ENCODE measurements around the gene FRMD4A. TPM values are rescaled to one million over a fixed set of nuclear protein-coding genes. Genes with fewer than 3 reads are reported as not detected.

The FRMD4A gene
- total RNA-seq, 5 donors from 2014 or later (not counting 1 experiment from before 2014, with no cell fraction given): 1.3 to 1.8 (median 1.4) TPM

DNA sequence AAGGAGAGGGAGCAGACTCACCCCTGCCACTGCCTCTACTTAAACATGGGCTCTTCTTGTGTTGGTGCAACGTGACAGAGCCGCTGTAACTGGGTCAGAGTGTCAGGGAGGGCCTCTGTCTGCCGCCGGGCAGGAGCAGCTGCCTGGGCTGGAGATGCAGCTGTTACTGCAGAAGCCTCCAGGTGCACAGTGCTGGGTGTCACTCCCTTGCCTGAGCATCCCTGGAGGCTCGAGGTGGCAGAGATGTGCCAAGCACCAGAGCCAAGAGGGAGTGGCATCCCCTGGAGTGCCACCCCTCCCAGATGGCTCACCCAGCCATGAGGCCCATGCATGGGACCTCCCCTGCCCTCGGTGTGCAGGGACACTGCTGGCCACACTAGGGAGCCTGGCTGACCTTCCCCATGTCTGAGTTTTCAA, 598.3 kb downstream of the FRMD4A start:
- 18% methylated on average over 5 of the region's 6 CpGs for WGBS (ENCODE audit: insufficient coverage)
- Histone ChIP-seq H3K27me3 (replicated peaks in 1 of 2; ENCODE audit: control insufficient read depth in 2 of 2, extremely low read depth in 1 of 2, insufficient read depth in 2 of 2, low read length in 1 of 2) (peaks cover 0 to 3% of the 10 kb centered on the region in 2 experiments), H3K27ac (ENCODE audit: low read length) (no peak overlapping the region), H3K36me3 (ENCODE audit: control insufficient read depth in 2 of 2, extremely low read depth in 1 of 2, insufficient read depth in 1 of 2, low read length in 1 of 2) (no peaks in the 10 kb centered on the region), H3K9me3 (no peaks in the 10 kb centered on the region), H3K4me1 (ENCODE audit: control insufficient read depth in 1 of 2, extremely low read depth in 1 of 2, insufficient read depth in 2 of 2, low read length in 2 of 2) (no peaks in the 10 kb centered on the region), H3K4me3 (ENCODE audit: control insufficient read depth in 1 of 2, extremely low read depth in 1 of 2, low read length in 1 of 2) (no peak overlapping the region)
- H3K27me3 Mint-ChIP-seq: peaks cover 0 to 5% of the 10 kb centered on the region in 2 donors
- no peak for DNase-seq
- H3K27ac Mint-ChIP-seq: no peak overlapping the region
- CTCF ChIA-PET: interaction anchor here in 1 of 2 donors (0.7 kb wide), 1 partner anchor 69 kb away, joined by 3 read pairs; no protein-coding TSS in a partner anchor
- no peak overlapping the region for H3K4me3 Mint-ChIP-seq
- peaks cover 0 to 5% (median 0%) of the 10 kb centered on the region in 3 donors for H3K4me1 Mint-ChIP-seq
- POLR2A ChIA-PET: no interaction called here
- no peaks in the 10 kb centered on the region for H3K9me3 Mint-ChIP-seq
- no peak for ATAC-seq (replicated peaks in 1 of 4)
- no peaks in the 10 kb centered on the region for H3K36me3 Mint-ChIP-seq

DNA sequence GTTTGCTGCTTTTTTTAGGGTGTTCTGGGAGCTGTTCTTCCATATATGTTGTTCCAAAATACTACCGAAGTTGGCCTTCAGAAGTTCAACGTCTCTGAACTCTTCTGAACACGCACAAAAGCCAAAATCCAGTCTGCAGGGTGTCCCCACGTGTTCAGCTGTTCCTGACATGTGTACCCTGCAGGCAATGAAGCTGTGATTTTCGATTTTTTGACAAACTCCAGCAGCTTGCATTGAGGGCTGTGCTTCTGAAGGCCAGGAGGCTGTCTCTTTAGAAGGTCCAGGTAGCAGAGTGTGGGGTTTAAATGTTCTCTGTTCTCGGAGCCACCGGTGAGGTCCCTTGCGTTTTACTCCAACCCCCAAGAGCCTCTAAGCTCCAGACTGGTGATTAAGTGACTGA, 598.9 kb downstream of the FRMD4A start:
- H3K27ac ChIP-seq (ENCODE audit: low read length): no peak overlapping the region
- no peak overlapping the region for H3K4me3 ChIP-seq (ENCODE audit: control insufficient read depth in 1 of 2, extremely low read depth in 1 of 2, low read length in 1 of 2)
- Mint-ChIP-seq H3K4me3 (no peak overlapping the region), H3K9me3 (no peaks in the 10 kb centered on the region), H3K36me3 (no peaks in the 10 kb centered on the region), H3K27me3 (peaks cover 0 to 4% of the 10 kb centered on the region in 2 donors), H3K27ac (no peak overlapping the region), H3K4me1 (peaks cover 0 to 5% (median 0%) of the 10 kb centered on the region in 3 donors)
- H3K36me3 ChIP-seq (ENCODE audit: control insufficient read depth in 2 of 2, extremely low read depth in 1 of 2, insufficient read depth in 1 of 2, low read length in 1 of 2): no peaks in the 10 kb centered on the region
- H3K4me1 ChIP-seq (ENCODE audit: control insufficient read depth in 1 of 2, extremely low read depth in 1 of 2, insufficient read depth in 2 of 2, low read length in 2 of 2): no peaks in the 10 kb centered on the region
- DNase-seq: no peak
- H3K27me3 ChIP-seq (replicated peaks in 1 of 2; ENCODE audit: control insufficient read depth in 2 of 2, extremely low read depth in 1 of 2, insufficient read depth in 2 of 2, low read length in 1 of 2): no peaks in the 10 kb centered on the region
- no peaks in the 10 kb centered on the region for H3K9me3 ChIP-seq
- POLR2A ChIA-PET: no interaction called here
- CTCF ChIA-PET: no interaction called here
- no peak for ATAC-seq (replicated peaks in 1 of 4)
- 55% methylated on average over 5 of the region's 8 CpGs for WGBS (ENCODE audit: insufficient coverage)

DNA sequence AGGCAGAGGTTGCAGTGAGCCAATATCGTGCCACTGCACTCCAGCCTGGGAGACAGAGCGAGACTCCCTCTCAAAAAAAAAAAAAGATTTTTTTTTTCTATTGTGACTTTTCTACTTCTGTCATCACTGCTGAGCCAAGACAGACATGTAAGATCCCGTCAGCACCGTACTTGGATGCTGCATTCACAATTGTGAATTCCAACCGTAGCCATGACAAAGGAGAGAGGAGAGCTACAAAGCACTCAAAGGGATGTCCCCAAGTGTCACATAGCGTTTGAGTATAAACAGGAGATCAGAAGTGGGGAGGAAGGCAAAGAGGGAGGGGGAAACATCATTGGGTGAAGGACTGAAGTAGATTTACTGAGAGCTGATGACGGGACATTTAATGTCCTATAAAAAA, 599.8 kb downstream of the FRMD4A start:
- peaks cover 0 to 2% of the 10 kb centered on the region in 2 donors for H3K27me3 Mint-ChIP-seq
- POLR2A ChIA-PET: interaction anchor here in 1 of 2 donors (0.7 kb wide), 1 partner anchor 1506 kb away, joined by 4 read pairs; no protein-coding TSS in a partner anchor

DNA sequence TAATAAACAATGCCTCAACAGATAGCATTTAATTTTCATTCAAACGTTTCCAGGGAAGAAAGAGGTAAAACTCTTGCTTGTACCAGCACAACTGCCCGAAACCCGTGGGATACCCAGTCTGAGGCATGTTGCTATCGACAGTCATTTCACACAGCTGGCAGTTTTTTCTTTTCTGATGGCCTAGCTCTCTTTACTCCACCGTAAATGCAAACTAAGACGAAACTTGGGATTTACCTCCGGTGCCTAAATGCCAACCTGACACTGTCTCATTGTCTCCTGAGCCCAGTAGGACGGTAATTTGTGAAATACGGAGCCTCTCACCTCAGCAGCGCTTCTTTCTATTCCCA, 600.4 kb downstream of the FRMD4A start:
- ATAC-seq (replicated peaks in 1 of 4): no peak
- WGBS (ENCODE audit: insufficient coverage): 75% methylated on average over 7 of the region's 10 CpGs
- Mint-ChIP-seq H3K27me3 (peaks cover 0 to 2% of the 10 kb centered on the region in 2 donors), H3K36me3 (no peaks in the 10 kb centered on the region), H3K9me3 (no peaks in the 10 kb centered on the region), H3K27ac (no peak overlapping the region), H3K4me1 (peaks cover 0 to 5% (median 0%) of the 10 kb centered on the region in 3 donors), H3K4me3 (no peak overlapping the region)
- Histone ChIP-seq H3K9me3 (no peaks in the 10 kb centered on the region), H3K4me1 (ENCODE audit: control insufficient read depth in 1 of 2, extremely low read depth in 1 of 2, insufficient read depth in 2 of 2, low read length in 2 of 2) (no peaks in the 10 kb centered on the region), H3K4me3 (ENCODE audit: control insufficient read depth in 1 of 2, extremely low read depth in 1 of 2, low read length in 1 of 2) (no peak overlapping the region), H3K27me3 (replicated peaks in 1 of 2; ENCODE audit: control insufficient read depth in 2 of 2, extremely low read depth in 1 of 2, insufficient read depth in 2 of 2, low read length in 1 of 2) (no peaks in the 10 kb centered on the region), H3K36me3 (ENCODE audit: control insufficient read depth in 2 of 2, extremely low read depth in 1 of 2, insufficient read depth in 1 of 2, low read length in 1 of 2) (no peaks in the 10 kb centered on the region), H3K27ac (ENCODE audit: low read length) (no peak overlapping the region)
- ChIA-PET POLR2A (no interaction called here), CTCF (no interaction called here)
- no peak for DNase-seq

More for the DNA sequence above, 599.8 kb downstream of the FRMD4A start:
- CTCF ChIA-PET: no interaction called here
- Histone ChIP-seq H3K9me3 (no peaks in the 10 kb centered on the region), H3K36me3 (ENCODE audit: control insufficient read depth in 2 of 2, extremely low read depth in 1 of 2, insufficient read depth in 1 of 2, low read length in 1 of 2) (no peaks in the 10 kb centered on the region), H3K27ac (ENCODE audit: low read length) (no peak overlapping the region), H3K4me1 (ENCODE audit: control insufficient read depth in 1 of 2, extremely low read depth in 1 of 2, insufficient read depth in 2 of 2, low read length in 2 of 2) (no peaks in the 10 kb centered on the region), H3K4me3 (ENCODE audit: control insufficient read depth in 1 of 2, extremely low read depth in 1 of 2, low read length in 1 of 2) (no peak overlapping the region), H3K27me3 (replicated peaks in 1 of 2; ENCODE audit: control insufficient read depth in 2 of 2, extremely low read depth in 1 of 2, insufficient read depth in 2 of 2, low read length in 1 of 2) (no peaks in the 10 kb centered on the region)
- ATAC-seq (replicated peaks in 1 of 4): no peak
- H3K4me1 Mint-ChIP-seq: peaks cover 0 to 5% (median 0%) of the 10 kb centered on the region in 3 donors
- no peak for DNase-seq
- no peaks in the 10 kb centered on the region for H3K36me3 Mint-ChIP-seq
- no peaks in the 10 kb centered on the region for H3K9me3 Mint-ChIP-seq
- 96% methylated on average over 4 of the region's 7 CpGs for WGBS (ENCODE audit: insufficient coverage)
- H3K27ac Mint-ChIP-seq: no peak overlapping the region
- H3K4me3 Mint-ChIP-seq: no peak overlapping the region

DNA sequence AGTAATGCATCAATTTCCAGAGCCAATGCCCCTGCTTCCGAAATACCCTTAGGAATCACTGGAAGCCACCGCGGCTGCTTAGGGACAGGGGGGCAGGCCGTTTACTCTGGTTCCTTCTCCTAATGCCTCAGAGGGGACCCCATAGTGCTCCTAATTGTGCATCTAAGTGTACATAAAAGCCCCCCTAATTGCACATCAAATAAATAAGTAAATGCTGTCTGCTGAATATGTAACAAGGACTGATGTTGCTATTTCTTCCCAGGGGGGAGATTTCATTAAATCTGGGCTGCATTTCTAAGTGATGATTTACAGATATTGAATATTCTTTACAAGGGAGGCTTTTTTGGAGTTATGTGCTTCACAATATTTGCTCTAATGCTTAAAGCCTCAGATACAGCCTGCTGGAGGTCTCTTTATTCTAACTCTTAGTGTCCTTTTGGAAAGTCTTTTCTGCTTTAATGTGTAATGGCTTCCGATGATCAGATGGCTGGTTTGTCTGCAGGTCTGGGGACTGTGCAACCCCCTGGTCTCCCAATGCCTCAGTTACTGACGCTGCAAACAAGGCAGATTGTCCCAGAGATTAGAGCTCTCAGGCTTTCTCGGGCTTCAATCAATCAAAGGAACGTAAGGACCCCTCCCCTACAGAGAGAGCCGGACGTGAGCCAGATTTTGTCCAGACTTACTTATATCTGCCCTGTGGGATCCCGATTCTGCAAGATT, 601.0 kb downstream of the FRMD4A start:
- no peaks in the 10 kb centered on the region for H3K9me3 ChIP-seq
- Mint-ChIP-seq H3K9me3 (no peaks in the 10 kb centered on the region), H3K27ac (no peak overlapping the region), H3K27me3 (peaks cover 0 to 2% of the 10 kb centered on the region in 2 donors), H3K36me3 (no peaks in the 10 kb centered on the region), H3K4me1 (peaks cover 0 to 5% (median 0%) of the 10 kb centered on the region in 3 donors), H3K4me3 (no peak overlapping the region)
- ChIA-PET POLR2A (no interaction called here), CTCF (no interaction called here)
- ATAC-seq (replicated peaks in 1 of 4) (no peak), DNase-seq (no peak)
- no peak overlapping the region for H3K27ac ChIP-seq (ENCODE audit: low read length)
- H3K36me3 ChIP-seq (ENCODE audit: control insufficient read depth in 2 of 2, extremely low read depth in 1 of 2, insufficient read depth in 1 of 2, low read length in 1 of 2): no peaks in the 10 kb centered on the region
- H3K4me1 ChIP-seq (ENCODE audit: control insufficient read depth in 1 of 2, extremely low read depth in 1 of 2, insufficient read depth in 2 of 2, low read length in 2 of 2): no peaks in the 10 kb centered on the region
- no peaks in the 10 kb centered on the region for H3K27me3 ChIP-seq (replicated peaks in 1 of 2; ENCODE audit: control insufficient read depth in 2 of 2, extremely low read depth in 1 of 2, insufficient read depth in 2 of 2, low read length in 1 of 2)
- WGBS (ENCODE audit: insufficient coverage): 87% methylated on average over 8 of the region's 11 CpGs
- no peak overlapping the region for H3K4me3 ChIP-seq (ENCODE audit: control insufficient read depth in 1 of 2, extremely low read depth in 1 of 2, low read length in 1 of 2)

DNA sequence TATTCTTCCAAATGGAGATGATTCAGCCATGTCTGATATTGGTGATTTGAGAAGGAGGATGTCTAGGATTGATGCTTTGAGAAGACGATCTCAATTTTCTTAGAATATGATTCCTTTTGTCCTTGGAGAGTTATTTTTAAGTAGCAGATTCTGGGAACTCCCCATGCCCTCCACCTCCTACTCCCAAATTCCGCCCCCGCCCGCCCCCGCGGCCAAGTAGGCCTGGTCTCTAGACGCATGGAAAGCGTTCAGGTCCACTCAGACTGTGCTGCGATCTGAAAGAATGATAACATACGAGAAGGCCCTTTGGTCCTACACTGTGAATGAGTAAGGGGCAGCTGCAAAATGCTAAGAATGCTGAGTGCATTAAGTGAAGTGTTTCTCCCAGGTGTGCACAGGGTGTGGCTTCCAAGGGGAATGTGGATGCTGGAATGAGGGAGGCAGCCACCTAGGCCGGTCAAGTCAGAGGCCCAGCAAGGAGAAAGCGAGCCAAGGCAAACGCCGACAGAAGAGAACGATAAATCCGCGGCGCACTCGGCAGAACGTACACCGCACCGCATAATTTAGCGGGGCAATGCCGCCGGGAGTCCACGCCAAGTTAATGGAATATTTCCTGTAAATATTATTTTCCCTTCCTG, 601.7 kb downstream of the FRMD4A start:
- H3K27ac Mint-ChIP-seq: no peak overlapping the region
- no peaks in the 10 kb centered on the region for H3K4me1 ChIP-seq (ENCODE audit: control insufficient read depth in 1 of 2, extremely low read depth in 1 of 2, insufficient read depth in 2 of 2, low read length in 2 of 2)
- no peaks in the 10 kb centered on the region for H3K4me1 Mint-ChIP-seq
- no peak overlapping the region for H3K27ac ChIP-seq (ENCODE audit: low read length)
- H3K4me3 ChIP-seq (ENCODE audit: control insufficient read depth in 1 of 2, extremely low read depth in 1 of 2, low read length in 1 of 2): no peak overlapping the region
- no peaks in the 10 kb centered on the region for H3K27me3 ChIP-seq (replicated peaks in 1 of 2; ENCODE audit: control insufficient read depth in 2 of 2, extremely low read depth in 1 of 2, insufficient read depth in 2 of 2, low read length in 1 of 2)
- H3K9me3 ChIP-seq: no peaks in the 10 kb centered on the region
- DNase-seq (no peak), ATAC-seq (replicated peaks in 1 of 4) (no peak)
- ChIA-PET POLR2A (interaction anchor here in 1 of 2 donors (0.6 kb wide), 1 partner anchor 45 kb away, joined by 5 read pairs; no protein-coding TSS in a partner anchor), CTCF (no interaction called here)
- H3K36me3 ChIP-seq (ENCODE audit: control insufficient read depth in 2 of 2, extremely low read depth in 1 of 2, insufficient read depth in 1 of 2, low read length in 1 of 2): no peaks in the 10 kb centered on the region
- 95% methylated on average over 8 of the region's 26 CpGs for WGBS (ENCODE audit: insufficient coverage)
- no peaks in the 10 kb centered on the region for H3K36me3 Mint-ChIP-seq
- peaks cover 0 to 2% of the 10 kb centered on the region in 2 donors for H3K27me3 Mint-ChIP-seq
- no peak overlapping the region for H3K4me3 Mint-ChIP-seq
- no peaks in the 10 kb centered on the region for H3K9me3 Mint-ChIP-seq
